HG02571 (cell line): ENCODE measurements around the gene FGF14.

Experiments used
- ATAC-seq: cut with Tn5 transposase; IDR thresholded peaks from one replicate; pipeline ENCODE4 v1.9.1; 2021; ENCODE audit warnings: mild to moderate bottlenecking, moderate library complexity; ENCODE audit not compliant: unreplicated experiment

Gene FGF14

GRCh38 chr13:102000764-102001163, 401.1 kb downstream of the FGF14 start:
- ATAC-seq = no peak

- no peak for ATAC-seq
Observed at GRCh38 chr13:101998129-101998528, 403.7 kb downstream of the FGF14 start.

GRCh38 chr13:101996954-101997353, 404.9 kb downstream of the FGF14 start:
- no peak for ATAC-seq

DNA sequence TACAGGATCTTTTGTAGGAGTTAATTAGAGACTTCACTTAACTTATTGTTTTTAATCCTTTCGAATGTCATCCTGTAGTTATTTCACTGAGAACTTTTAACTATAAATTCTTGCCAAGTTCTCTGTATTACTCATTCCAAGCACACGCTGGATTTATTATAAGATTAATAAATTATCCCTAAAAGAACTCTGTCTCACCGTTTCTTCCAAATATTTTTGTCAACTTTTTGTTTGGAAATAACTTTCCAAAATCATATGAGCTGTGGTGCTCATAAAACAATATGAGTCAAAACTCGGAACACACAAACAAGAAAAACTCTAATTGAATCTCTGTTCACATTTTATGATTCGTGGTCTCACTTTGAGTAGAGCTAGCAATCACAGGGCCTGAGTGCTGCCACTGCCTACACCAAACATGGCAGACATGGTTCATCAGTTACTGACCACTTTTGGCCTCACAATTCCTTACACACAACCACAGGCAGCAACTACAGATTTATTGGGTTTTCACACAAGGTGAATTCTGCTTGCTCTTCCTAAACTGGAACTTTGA, 412.0 kb downstream of the FGF14 start:
- no peak for ATAC-seq

GRCh38 chr13:101988140-101988539, 413.7 kb downstream of the FGF14 start:
- ATAC-seq = no peak

DNA sequence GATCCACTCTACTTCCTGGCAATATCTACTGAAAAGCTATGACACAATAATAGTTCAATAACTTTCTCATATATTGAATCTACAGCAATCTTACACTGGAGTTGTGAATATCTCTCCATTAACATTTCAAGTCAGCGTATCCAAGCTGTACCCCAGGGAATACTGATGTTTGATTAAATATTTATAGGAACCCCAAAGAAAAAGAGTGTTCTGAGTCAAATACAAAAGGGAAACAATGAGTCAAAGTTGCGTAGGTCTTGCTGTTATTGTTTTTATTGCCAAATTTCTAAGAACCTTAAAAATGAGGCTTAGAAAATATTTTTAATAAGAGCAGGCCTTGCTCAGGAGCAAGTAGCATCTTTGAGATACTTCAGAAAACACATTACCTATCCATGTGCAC, 415.5 kb downstream of the FGF14 start:
- ATAC-seq = no peak

DNA sequence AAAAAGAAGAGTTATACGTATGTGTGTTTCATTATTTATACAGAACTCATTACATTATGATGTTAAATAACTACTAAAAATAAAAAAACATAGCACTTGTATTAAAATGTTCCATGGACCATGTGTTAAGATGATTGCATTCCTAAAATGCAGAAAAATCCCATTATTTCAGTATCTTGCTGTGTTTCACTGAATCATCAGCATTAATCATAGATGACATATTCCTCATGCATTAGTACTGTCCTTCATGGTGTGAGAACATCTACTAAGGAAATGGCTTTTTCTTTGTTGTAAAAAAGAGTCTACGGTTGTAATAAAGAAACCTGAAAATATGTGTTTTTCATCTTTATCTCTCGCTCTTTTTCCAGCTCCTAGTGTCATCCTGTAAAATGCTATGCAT, 416.5 kb downstream of the FGF14 start:
- ATAC-seq = no peak

GRCh38 chr13:101982903-101983302, 418.9 kb downstream of the FGF14 start:
- no peak for ATAC-seq

GRCh38 chr13:101979825-101980224, 422.0 kb downstream of the FGF14 start:
- no peak for ATAC-seq

DNA sequence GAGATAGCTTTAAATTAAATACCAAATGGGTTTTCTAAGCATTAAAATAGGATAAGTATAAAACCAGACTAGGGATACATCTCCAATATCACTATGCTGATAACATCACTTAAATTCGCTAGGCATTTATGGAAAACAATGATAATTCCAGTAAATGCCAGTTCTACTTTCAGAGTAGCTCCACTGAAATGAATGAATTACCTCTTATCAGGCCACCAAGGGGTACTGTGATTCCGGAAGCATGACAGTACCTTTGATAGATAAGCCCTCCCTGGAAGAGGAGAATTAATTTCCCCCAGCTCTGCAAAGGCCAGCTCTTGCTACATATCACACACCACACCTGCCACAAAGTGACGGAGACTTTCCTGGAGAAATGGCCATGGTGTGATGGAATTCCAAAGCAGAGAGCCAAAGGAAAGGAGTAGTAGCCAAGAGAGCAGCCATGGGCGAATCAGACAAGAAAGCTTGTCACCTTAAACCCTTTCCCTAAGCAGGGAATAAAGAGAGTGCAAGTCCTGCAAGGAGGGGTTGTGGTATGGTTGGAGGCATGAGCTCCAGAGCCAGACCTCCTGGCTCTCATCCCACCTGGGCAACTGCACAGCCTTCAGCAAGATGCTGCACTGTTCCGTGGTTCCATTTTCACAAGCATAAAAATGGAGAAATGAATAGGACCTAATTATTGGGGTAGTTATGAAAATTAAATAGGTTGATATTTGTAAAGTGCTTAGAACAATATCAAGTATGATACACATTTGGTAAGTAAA, 423.1 kb downstream of the FGF14 start:
- ATAC-seq = no peak

DNA sequence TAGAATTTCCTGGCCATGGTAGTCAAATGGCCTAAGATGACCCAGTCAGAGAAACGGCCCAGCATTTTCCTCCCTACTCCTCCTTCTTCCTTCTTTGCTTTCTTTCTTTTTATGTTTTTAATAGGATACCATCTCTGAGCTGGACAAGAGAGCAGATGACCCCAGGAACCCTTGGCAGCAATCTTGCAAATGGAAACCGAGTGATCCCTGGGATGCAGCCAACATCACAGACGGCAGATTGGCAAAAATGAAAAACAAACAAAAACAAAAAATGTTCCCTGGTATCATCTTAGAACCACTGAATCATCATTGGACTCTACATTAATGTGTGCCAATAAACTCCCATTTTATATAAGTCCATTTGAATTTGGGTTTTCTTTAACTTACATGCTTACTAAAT, 424.4 kb downstream of the FGF14 start:
- no peak for ATAC-seq

- ATAC-seq = no peak
Observed at GRCh38 chr13:101972191-101972590, 429.7 kb downstream of the FGF14 start.

- no peak for ATAC-seq
Observed at GRCh38 chr13:101970341-101970740, 431.5 kb downstream of the FGF14 start.

- no peak for ATAC-seq
Observed at GRCh38 chr13:101967781-101968180, 434.1 kb downstream of the FGF14 start.

DNA sequence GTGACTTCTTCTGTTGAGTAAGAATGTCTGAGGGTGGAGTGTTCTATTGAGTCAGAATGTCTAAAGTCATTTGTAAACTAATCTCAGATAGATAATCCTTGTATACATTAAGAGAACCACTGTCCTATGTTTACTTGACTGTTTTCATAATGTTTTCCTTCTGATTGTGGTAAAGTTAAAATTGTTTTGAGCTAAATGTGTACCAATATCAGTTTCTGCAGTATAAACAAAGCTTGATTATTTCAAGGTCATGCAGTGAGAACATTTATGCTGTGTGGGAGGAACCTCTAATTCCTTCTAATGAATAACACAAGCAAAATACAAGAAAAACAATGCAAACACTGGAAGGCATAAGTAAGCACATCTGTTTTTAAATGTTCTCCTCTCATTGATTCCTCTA, 434.6 kb downstream of the FGF14 start:
- ATAC-seq = no peak

DNA sequence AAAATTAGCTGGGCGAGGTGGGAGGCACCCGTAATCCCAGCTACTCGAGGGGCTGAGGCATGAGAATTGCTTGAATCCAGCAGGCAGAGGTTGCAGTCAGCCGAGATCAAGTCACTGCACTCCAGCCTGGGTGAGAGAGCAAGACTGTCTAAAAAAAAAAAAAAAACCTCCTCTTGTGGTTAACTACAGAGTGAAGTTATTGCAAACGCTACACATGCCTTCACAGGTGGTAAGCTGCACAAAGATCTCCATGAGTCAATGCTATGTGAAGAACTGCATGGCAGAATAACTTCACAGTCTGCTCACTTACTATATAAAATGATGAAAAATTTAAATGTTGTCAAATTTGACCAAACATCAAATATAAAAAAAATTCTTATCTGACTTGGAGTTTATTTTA, 436.8 kb downstream of the FGF14 start:
- no peak for ATAC-seq

GRCh38 chr13:101959016-101959415, 442.8 kb downstream of the FGF14 start:
- no peak for ATAC-seq

- ATAC-seq = no peak
Observed at GRCh38 chr13:101955764-101956163, 446.1 kb downstream of the FGF14 start.

DNA sequence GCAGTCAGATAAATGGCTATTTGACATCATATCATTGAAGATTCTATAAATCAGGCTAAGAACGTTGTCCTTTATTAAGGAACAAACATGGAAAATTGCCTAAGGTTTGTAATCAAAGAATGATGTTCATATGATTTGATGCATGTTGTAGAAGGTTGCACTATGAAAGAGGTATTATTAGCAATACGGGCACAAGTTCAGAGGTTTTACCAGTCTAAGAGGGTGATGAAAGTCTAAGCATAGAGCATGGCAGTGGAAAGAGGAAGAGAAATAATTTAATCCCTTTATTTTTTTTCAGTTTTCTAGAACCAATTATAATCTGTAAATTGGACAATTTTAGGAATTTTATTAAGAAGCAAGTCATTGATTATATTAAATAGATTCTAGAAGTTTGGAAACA, 450.7 kb downstream of the FGF14 start:
- ATAC-seq = no peak

DNA sequence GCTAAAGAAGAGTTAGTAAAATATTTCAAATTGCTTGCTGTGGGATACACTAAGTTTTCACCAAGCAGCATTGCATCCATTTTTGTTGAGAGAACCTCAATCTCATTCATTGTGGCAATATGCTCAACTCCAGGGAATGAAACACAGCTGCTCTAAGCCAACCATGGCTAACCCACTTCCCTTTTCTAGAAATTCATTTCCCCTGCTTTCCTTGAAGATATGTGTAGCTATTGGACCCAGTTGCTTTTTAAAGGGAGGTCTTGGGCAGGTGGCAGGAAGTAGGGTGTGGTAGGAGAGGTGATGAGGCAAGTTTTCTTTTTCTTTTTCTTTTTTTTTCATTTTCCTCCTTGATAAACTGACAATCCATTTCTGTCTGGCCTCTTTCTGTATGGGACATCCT, 452.2 kb downstream of the FGF14 start:
- ATAC-seq = no peak

GRCh38 chr13:101946401-101946800, 455.4 kb downstream of the FGF14 start:
- ATAC-seq = no peak

- ATAC-seq = no peak
Observed at GRCh38 chr13:101945435-101945834, 456.4 kb downstream of the FGF14 start.

- no peak for ATAC-seq
Observed at GRCh38 chr13:101944521-101944920, 457.3 kb downstream of the FGF14 start.
